ENCODE results near the gene SERTAD4.
"Not testable (repeated sequence)": the region's sequence is repeated elsewhere in the genome, so short reads cannot be mapped to it uniquely, and the experiment has no call there.

Gene SERTAD4

GRCh38 chr1:210232511-210233215, at the start of gene SERTAD4:
Gene SERTAD4, plus strand, starts transcription at chr1:210232796. Its CDS starts 5,165 bp downstream, at chr1:210237961.
- DNase-seq, result peak; percentile 7

- no peak for DNase-seq
These were observed 47.5 kb upstream of the SERTAD4 start for GRCh38 chr1:210185063-210185462.

GRCh38 chr1:210187849-210188606, 44.6 kb upstream of the SERTAD4 start:
- not testable (repeated sequence) for DNase-seq

- no peak for DNase-seq
These were observed 43.2 kb upstream of the SERTAD4 start for GRCh38 chr1:210189426-210189825.

- DNase-seq, result no peak
These were observed 36.9 kb upstream of the SERTAD4 start for GRCh38 chr1:210195635-210196160.

- not testable (repeated sequence) for DNase-seq
These were observed 36.3 kb upstream of the SERTAD4 start for GRCh38 chr1:210196266-210196665.

- no peak for DNase-seq
These were observed 33.8 kb upstream of the SERTAD4 start for GRCh38 chr1:210198840-210199239.

GRCh38 chr1:210200124-210200736, 32.4 kb upstream of the SERTAD4 start:
- no peak for DNase-seq

GRCh38 chr1:210201681-210202080, 30.9 kb upstream of the SERTAD4 start:
- no peak for DNase-seq

- DNase-seq, result no peak
These were observed 24.8 kb upstream of the SERTAD4 start for GRCh38 chr1:210207597-210208450.

GRCh38 chr1:210213335-210213734, 19.3 kb upstream of the SERTAD4 start:
- DNase-seq, result no peak

GRCh38 chr1:210214573-210215409, 17.8 kb upstream of the SERTAD4 start:
- no peak for DNase-seq

- DNase-seq, result no peak
These were observed 15.1 kb upstream of the SERTAD4 start for GRCh38 chr1:210217482-210217881.

- no peak for DNase-seq
These were observed 14.5 kb upstream of the SERTAD4 start for GRCh38 chr1:210218047-210218446.

- peak; percentile 47 for DNase-seq
These were observed 10.1 kb upstream of the SERTAD4 start for GRCh38 chr1:210222340-210223006.

- no peak for DNase-seq
These were observed 9.2 kb upstream of the SERTAD4 start for GRCh38 chr1:210223226-210223904.

GRCh38 chr1:210228158-210228557, 4.4 kb upstream of the SERTAD4 start:
- no peak for DNase-seq

- DNase-seq, result no peak
These were observed 2.4 kb upstream of the SERTAD4 start for GRCh38 chr1:210230149-210230695.

- no peak for DNase-seq
These were observed 618 bp upstream of the SERTAD4 start for GRCh38 chr1:210231846-210232510.

GRCh38 chr1:210233216-210233494, 559 bp downstream of the SERTAD4 start:
- DNase-seq, result no peak

Data from NCI-H2029 (cell line).